CD4-positive, alpha-beta T cell treated with Interferon gamma for 1 hour (primary cell): ENCODE measurements around the gene RINL.

Experiments
- DNase-seq: peaks from one replicate; pipeline ENCODE4 v3.0.0-alpha.2; 2020

Gene RINL

GRCh38 chr19:38877781-38878574 is at the start of gene RINL:
RINL (minus strand) TSS chr19:38878275; CDS start chr19:38876742, 1,533 bp downstream.
- DNase-seq = peak; percentile 81

DNA sequence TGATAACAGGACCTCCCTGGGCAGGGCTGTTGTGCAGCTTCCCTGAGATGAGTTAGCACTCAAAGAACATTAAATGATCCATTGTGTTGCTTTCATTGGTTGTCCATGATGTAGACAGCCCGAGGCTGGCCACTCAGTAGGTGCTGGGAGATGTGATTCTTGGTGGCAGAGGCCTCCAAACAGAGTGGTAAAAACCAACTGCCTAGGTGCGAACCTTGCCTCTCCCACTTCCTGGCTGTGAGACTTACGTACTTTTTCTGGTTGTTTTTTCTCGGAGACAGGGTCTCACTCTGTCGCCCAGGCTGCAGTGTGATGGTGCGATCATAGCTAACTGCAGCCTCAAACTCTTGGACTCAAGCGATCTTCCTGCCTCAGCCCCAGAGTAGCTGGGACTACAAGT is 46.3 kb upstream of the RINL start:
- DNase-seq = peak; percentile 52

- no peak for DNase-seq
These were observed 44.4 kb upstream of the RINL start for GRCh38 chr19:38922482-38922881.

DNA sequence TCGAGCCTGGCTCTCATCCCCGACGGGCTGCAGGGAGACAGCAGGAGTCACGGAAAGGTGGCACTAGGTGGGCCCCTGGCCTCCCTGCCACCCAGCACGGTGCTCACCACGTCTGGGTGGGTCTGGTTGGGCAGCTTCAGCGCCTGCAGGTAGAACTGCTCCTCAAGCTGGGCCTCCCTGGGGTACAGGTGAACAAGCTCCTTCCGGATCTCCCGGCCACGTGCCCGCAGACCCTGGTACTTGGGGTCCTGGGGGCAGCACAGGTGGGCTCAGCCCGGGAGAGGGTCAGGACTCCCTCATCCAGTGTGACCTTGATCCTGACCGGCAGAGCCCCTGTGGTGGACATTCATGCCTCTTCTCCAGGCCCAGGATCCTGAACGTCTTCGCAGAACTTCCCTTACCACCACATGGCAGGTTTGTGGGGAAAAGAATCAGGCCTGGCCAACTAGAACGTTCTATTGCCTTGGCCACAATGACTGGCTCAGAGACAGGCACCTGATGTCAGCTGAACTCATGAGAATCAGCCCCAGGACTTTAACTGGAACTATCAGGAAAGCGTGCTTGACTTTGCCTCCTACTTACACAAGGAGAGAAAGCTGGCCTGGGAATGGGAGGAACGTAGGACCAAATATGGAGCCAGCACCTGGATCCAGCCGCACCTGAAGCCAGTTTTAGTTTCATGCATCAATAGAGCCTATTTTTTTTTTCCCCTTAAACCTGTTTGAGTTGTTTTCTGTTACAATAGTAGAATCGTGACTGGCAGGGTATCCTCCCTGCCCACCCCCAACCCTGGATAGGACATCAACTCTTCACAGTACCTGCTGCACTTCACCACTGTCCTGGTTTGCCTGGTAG is 43.6 kb upstream of the RINL start:
- DNase-seq = no peak

- no peak for DNase-seq
These were observed 42.7 kb upstream of the RINL start for GRCh38 chr19:38920602-38921419.

DNA sequence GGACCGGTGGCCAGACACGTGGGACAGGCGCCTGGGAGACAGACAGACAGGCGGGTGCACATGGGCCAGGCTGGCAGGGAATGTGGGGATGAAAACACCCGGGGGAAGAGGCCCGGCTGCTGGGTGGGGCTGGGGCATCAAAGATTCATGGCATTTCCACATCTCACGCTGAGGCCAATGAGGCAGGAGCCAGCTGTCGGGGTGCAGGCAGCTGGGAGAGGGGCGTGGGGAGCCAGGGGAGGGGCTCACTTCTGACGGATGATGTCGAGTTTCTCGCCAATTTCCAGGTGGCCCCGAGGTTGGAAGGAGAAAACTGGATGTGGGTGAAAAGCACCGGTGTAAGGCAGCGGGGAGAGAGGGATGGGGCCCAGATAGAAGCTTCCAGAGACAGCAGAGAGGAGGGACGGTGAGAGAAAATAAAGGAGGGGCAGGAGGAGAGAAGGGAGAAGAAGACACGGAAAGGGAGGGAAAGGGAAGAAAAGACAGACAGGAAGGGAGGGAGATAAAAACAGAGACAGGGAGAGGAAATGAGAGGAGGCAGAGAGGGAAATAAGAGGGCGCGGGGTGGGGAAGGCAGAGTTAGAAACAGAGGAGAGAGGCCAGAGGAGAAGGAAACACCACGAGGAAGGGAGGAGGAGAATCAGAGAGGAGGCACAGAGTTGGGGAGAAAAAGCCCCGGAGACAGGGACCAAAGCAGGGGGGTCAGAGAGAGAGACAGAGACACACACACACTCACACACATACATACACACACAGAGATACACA is 41.9 kb upstream of the RINL start:
- no peak for DNase-seq

DNA sequence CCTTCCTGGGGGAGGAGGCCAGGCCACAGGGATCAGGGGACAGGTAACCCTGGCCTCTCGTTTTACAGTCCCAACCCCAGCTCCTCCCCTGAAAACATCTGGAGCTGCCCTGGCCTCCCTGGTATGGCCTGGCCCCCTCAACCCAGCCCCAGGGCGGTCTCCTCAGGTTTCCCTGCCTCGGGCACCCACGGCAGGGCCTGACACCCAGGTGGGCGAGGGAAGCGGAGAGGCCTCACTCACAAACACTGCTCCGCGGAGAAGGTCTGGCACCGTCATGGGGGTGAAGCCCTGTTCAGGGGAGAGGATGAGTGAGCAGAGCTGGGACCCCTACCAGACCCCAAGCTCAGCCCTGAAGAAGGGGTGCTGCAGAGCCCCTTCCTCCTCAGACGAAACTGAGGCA is 40.5 kb upstream of the RINL start:
- no peak for DNase-seq

GRCh38 chr19:38917921-38918491 is 39.9 kb upstream of the RINL start:
- DNase-seq = no peak

- DNase-seq = no peak
These were observed 39.4 kb upstream of the RINL start for GRCh38 chr19:38917516-38917915.

DNA sequence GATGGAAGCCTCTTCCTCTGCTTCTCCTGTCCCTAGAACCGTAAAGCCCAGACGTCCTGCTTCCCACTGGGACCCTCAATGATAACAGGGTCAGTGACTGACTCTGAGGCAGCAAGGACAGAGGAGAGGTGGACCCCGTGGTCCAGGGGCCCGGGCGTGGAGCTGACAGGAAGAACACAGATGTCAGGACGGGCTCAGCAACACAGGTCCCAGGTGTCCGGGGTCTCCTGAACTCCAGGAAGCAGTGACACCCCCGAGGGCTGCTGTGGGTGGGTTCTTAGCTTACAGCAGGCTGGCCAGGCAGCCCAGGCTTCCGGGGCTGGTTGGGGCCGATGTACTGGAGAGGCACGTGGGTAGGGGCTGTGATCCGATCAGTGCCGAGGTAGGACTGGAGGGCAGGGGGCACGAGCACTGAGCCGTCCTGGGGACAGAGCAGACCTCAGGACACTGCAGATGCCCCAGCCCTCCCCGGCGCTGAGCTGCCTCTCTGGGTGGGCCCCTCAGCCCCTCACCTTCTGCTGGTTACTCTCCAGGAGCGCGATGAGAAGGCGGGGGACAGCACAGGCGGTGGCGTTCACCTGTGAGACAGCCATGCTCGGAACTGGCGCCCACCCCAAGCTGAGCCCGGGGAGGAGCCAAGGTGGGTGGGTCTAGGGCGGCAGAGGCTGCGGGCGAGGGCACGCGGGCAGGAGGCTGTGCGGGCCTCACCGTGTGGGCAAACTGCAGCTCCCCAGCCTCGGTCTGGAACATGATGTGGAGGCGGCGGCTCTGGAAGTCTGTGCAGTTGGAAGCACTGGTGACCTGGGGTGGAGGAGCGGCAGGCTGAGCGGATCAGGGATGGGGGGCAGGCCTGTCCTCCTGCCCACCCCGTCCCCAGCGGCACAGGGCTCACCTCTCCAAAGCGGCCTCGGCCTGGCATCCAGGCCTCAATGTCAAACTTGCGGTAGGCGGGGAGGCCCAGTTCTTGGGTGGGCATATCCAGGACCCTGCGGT is 37.5 kb upstream of the RINL start:
- DNase-seq = no peak

- no peak for DNase-seq
These were observed 35.9 kb upstream of the RINL start for GRCh38 chr19:38913958-38914357.

DNA sequence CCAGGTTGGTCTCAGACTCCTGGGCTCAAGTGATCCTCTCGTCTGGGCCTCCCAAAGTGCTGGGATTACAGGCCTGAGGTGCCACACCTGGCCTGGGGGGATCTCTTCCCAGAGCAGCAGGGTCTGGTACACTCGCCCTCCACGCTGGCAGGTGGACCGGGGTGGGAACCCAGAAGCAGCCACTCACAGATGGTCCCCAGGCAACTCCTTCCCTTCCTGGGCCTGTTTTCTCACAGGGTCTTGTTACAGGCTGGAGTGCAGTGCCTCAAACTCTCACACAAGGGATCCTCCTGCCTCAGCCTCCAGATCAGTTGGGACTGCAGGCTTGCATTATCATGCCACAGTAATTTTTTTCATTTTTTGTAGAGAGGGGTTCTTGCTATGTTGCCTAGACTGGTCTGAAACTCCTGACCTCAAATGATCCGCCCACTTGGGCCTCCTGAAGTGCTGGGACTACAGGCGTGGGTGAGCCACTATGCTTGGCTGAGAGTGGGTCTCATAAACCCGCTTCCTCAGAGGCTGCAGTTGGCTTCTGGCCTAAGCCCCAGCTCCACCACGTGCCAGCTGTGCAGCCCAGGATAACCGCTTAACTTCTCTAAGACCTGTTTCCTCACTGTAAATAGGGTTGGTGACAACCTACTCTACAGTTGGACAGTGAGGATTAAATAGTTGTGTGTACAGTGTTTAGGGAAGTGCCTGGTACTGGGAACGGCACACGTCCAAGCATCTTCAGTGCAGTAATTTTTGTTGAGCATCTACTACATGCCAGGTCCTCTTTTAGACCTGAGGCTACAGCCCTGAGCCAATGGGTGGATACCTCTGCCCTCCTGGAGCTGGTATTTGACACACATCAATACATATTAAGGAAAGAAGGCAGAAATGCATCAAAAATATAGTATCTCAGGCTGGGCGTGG is 34.8 kb upstream of the RINL start:
- DNase-seq = no peak

- no peak for DNase-seq
These were observed 33.4 kb upstream of the RINL start for GRCh38 chr19:38911388-38912001.

DNA sequence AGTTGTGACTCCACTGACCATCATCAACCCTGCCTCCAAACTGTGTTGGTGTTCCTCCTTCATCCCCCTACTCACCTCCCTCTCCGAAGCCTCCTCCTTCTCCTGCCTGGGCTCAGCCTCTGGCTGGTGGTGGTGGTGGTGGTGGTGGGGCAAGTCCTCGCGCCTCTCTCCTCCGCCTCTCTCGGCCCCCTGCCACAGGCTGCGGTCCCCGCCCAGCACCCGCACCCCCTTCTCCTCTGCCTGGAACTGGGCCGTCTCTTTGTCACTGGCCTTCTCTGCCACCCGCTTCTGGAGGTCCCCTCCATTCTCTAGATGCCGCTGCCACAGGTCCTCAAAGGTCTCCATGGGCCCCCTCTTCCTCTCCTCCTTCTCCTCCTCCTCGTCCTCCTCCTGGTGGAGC is 32.4 kb upstream of the RINL start:
- no peak for DNase-seq

DNA sequence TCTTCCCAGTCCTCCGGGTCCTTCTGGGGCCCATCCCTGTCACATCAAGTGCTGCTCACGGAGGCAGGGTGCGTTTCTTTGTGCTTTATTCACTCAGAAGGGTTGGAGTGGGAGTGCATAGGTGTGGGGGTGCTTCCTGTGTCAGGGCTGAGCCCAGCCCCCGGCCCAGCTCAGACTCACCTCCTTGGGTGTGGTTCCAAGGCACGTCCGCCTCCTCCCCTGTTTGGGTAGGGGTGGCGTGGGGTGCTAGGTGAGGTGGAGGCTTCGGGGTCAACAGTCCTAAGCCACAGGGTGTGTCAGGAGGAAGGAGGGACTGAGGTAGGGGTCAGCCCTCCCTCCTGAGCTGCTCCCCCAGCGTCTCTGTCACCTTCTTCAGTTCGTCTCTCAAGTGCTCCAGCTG is 30.8 kb upstream of the RINL start:
- no peak for DNase-seq

DNA sequence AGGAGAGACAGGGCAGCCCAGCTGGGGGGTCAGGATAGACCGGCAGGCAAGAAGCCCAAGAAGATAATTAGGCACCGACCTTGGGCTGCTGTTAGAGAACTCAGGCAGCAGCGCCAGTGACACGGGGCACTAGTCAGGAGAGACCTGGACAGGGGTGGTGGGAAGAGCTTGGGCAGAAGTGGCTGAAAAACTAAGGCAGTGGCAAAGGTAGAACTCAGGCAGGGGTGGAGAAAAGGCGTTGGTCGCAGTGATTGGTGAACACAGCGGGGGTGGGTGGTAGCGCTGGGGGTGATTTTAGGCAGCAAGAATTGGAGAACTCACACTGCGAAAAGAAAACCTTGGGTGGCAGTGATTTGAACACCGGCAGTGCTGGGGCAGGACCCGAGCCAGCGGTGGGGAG is 29.6 kb upstream of the RINL start:
- no peak for DNase-seq

DNA sequence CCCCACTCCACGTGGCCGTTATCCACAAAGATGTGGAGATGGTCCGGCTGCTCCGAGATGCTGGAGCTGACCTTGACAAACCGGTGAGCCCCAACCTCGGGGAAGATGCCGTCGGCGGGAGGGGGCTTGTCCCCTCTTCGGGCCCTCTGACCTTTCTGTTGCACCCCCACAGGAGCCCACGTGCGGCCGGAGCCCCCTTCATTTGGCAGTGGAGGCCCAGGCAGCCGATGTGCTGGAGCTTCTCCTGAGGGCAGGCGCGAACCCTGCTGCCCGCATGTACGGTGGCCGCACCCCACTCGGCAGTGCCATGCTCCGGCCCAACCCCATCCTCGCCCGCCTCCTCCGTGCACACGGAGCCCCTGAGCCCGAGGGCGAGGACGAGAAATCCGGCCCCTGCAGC is 29.2 kb upstream of the RINL start:
- DNase-seq = no peak

- DNase-seq = no peak
These were observed 27.5 kb upstream of the RINL start for GRCh38 chr19:38905620-38906019.
